HUES48 (cell line): Measurements from ENCODE around the gene CRNN.

Experiments used
- H3K27ac ChIP-seq: one replicate; pipeline ENCODE4 v1.7.0; 2013; ENCODE audit warnings: low read depth, low read length, inconsistent platforms
- H3K27me3 ChIP-seq: 2 replicates; pipeline ENCODE4 v1.6.1; 2013; ENCODE audit warnings: mild to moderate bottlenecking, low read length; ENCODE audit not compliant: control insufficient read depth, insufficient read depth
- H3K36me3 ChIP-seq: 2 replicates; pipeline ENCODE4 v1.6.1; 2013; ENCODE audit warnings: low read length; ENCODE audit not compliant: control insufficient read depth, insufficient read depth
- H3K4me1 ChIP-seq: 2 replicates; pipeline ENCODE4 v1.6.1; 2013; ENCODE audit warnings: mild to moderate bottlenecking, low read length; ENCODE audit not compliant: control insufficient read depth, insufficient read depth
- H3K4me3 ChIP-seq: 2 replicates; pipeline ENCODE4 v1.5.1; 2013; ENCODE audit warnings: mild to moderate bottlenecking, low read depth, low read length
- H3K9ac ChIP-seq: 2 replicates; pipeline ENCODE4 v1.6.1; 2013; ENCODE audit warnings: mild to moderate bottlenecking, low read depth, low read length, moderate library complexity
- H3K9me3 ChIP-seq: 2 replicates; pipeline ENCODE4 v1.6.1; 2013; ENCODE audit warnings: low read length; ENCODE audit not compliant: control insufficient read depth, insufficient read depth

CRNN gene

GRCh38 chr1:152413909-152414308 is at the start of gene CRNN:
Gene CRNN, minus strand, starts transcription at chr1:152414263. Its CDS starts 2,030 bp downstream, at chr1:152412233.
- Histone ChIP-seq H3K36me3 (no peaks in the 10 kb centered on the region), H3K9me3 (peaks cover 92% of the 10 kb centered on the region), H3K9ac (no peak within 1 kb of the TSS), H3K4me1 (no peaks in the 10 kb centered on the region), H3K4me3 (no peak within 1 kb of the TSS), H3K27me3 (no peaks in the 10 kb centered on the region), H3K27ac (no peak within 1 kb of the TSS)

- H3K4me3 ChIP-seq = no peak overlapping the region
- H3K36me3 ChIP-seq = no peaks in the 10 kb centered on the region
- no peaks in the 10 kb centered on the region for H3K4me1 ChIP-seq
- H3K9me3 ChIP-seq = peaks cover 47% of the 10 kb centered on the region
- H3K27ac ChIP-seq = no peak overlapping the region
- no peak overlapping the region for H3K9ac ChIP-seq
- H3K27me3 ChIP-seq = no peaks in the 10 kb centered on the region
Measured at GRCh38 chr1:152462636-152463035, 48.6 kb upstream of the CRNN start.

- Histone ChIP-seq H3K9me3 (peaks cover 47% of the 10 kb centered on the region), H3K4me1 (no peaks in the 10 kb centered on the region), H3K9ac (no peak overlapping the region), H3K27me3 (no peaks in the 10 kb centered on the region), H3K4me3 (no peak overlapping the region), H3K36me3 (no peaks in the 10 kb centered on the region), H3K27ac (no peak overlapping the region)
Measured at GRCh38 chr1:152461544-152461943, 47.5 kb upstream of the CRNN start.

- Histone ChIP-seq H3K27ac (no peak overlapping the region), H3K9me3 (peaks cover 39% of the 10 kb centered on the region; the same call in 1 of the 2 replicates), H3K4me3 (no peak overlapping the region), H3K27me3 (no peaks in the 10 kb centered on the region), H3K4me1 (no peaks in the 10 kb centered on the region), H3K36me3 (no peaks in the 10 kb centered on the region), H3K9ac (no peak overlapping the region)
Measured at GRCh38 chr1:152460529-152460899, 46.5 kb upstream of the CRNN start.

DNA sequence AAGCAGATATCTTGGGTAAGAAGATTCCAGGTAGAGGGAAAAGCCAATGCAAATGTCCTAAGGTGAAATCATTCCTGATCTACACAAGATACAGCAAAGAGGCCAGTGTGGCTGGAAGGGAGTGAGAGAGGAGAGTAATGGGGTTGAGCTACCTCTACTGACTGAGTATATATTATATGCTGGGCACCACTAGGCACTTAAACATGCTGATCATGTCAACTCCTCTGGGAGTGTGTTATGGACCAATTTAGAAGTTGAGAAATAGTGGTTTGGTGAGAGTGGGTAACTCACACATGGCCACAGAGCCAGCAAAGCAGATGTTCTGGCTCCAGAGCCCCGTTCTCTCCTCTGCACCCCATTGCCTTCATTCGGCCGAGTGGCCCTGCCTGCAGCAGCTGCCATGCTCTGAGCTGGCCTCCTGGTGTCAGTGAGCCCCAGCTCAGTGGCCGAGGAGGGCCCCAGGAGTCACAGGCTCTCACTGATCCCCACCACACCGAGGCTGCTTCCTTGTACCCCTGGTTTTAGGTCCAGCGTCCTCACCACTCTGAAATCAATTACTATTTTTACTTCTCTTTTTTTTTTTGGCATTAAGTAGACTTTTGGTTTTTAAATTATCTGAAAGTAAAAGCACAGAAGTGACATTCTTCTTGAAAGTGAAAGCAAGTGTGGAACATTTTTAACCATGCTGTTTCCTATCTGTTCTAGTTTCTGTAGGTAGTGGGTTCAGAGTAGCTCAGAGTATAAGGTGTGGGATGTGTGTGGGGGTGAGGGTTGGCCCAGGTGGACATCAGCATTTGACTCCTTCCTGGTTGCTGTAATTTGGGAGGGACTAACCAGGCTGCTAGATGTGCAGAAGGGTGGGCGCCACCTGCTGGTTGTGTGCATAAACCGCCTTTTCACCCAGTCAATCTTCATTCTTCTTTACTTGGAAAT is 45.8 kb upstream of the CRNN start:
- Histone ChIP-seq H3K4me3 (no peak overlapping the region), H3K36me3 (no peaks in the 10 kb centered on the region), H3K9ac (no peak overlapping the region), H3K27ac (no peak overlapping the region), H3K4me1 (no peaks in the 10 kb centered on the region), H3K9me3 (peaks cover 37% of the 10 kb centered on the region), H3K27me3 (no peaks in the 10 kb centered on the region)

- H3K9ac ChIP-seq = no peak overlapping the region
- no peak overlapping the region for H3K4me3 ChIP-seq
- H3K27ac ChIP-seq = no peak overlapping the region
- peaks cover 41% of the 10 kb centered on the region for H3K9me3 ChIP-seq
- no peaks in the 10 kb centered on the region for H3K4me1 ChIP-seq
- no peaks in the 10 kb centered on the region for H3K36me3 ChIP-seq
- no peaks in the 10 kb centered on the region for H3K27me3 ChIP-seq
Measured at GRCh38 chr1:152458384-152459185, 44.5 kb upstream of the CRNN start.

GRCh38 chr1:152457561-152457960 is 43.5 kb upstream of the CRNN start:
- Histone ChIP-seq H3K4me3 (no peak overlapping the region), H3K4me1 (no peaks in the 10 kb centered on the region), H3K27me3 (no peaks in the 10 kb centered on the region), H3K9me3 (peaks cover 43% of the 10 kb centered on the region), H3K27ac (no peak overlapping the region), H3K36me3 (no peaks in the 10 kb centered on the region), H3K9ac (no peak overlapping the region)

DNA sequence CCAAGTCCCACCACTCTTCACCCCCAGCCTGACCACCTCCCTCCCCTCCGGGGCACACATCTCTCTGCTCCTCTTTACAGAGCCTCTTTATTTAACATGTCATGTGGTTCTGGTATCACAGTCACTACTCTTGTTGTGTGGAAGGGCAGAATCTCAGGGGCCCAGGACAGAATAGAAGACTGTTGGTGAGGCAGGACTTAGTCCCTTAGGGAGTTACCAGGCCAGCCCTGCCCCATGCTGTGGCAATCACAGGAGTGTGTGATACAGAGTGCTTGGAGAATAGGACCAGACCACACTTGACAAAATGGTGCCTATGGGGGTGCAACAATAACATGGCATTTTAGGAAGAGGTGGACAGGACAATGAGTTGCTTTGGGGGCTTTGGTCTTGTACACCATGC is 43.0 kb upstream of the CRNN start:
- H3K27ac ChIP-seq = no peak overlapping the region
- no peaks in the 10 kb centered on the region for H3K4me1 ChIP-seq
- H3K4me3 ChIP-seq = no peak overlapping the region
- no peak overlapping the region for H3K9ac ChIP-seq
- no peaks in the 10 kb centered on the region for H3K27me3 ChIP-seq
- H3K36me3 ChIP-seq = no peaks in the 10 kb centered on the region
- peaks cover 46% of the 10 kb centered on the region for H3K9me3 ChIP-seq

- no peak overlapping the region for H3K9ac ChIP-seq
- no peak overlapping the region for H3K4me3 ChIP-seq
- H3K4me1 ChIP-seq = no peaks in the 10 kb centered on the region
- no peak overlapping the region for H3K27ac ChIP-seq
- peaks cover 72% of the 10 kb centered on the region for H3K9me3 ChIP-seq
- no peaks in the 10 kb centered on the region for H3K36me3 ChIP-seq
- no peaks in the 10 kb centered on the region for H3K27me3 ChIP-seq
Measured at GRCh38 chr1:152451254-152451653, 37.2 kb upstream of the CRNN start.

- H3K4me1 ChIP-seq = no peaks in the 10 kb centered on the region
- H3K9ac ChIP-seq = no peak overlapping the region
- peaks cover 83% of the 10 kb centered on the region for H3K9me3 ChIP-seq
- no peaks in the 10 kb centered on the region for H3K36me3 ChIP-seq
- no peak overlapping the region for H3K27ac ChIP-seq
- no peak overlapping the region; the same call in 1 of the 2 replicates for H3K4me3 ChIP-seq
- no peaks in the 10 kb centered on the region for H3K27me3 ChIP-seq
Measured at GRCh38 chr1:152449661-152450060, 35.6 kb upstream of the CRNN start.

DNA sequence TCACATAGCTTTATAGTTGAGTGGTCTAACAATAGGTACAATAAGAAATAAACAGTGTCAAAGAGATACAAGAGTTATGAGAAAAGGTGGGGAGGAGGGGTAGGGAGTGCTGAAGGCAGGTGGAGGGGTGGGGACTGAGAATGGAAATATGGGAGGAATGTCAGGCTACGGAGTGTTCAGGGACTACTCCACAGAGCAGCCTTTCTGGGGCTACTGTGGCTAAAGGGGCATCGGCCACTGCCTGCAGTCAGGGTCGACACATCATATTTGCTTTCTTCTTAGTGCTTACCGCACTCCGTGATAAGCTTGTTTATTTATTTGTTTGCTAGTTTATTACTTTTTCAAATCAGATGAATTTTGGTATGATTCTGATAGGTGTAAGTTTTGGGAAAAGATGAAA is 34.4 kb upstream of the CRNN start:
- no peak overlapping the region for H3K9ac ChIP-seq
- H3K27ac ChIP-seq = no peak overlapping the region
- H3K9me3 ChIP-seq = peaks cover 88% of the 10 kb centered on the region
- H3K27me3 ChIP-seq = no peaks in the 10 kb centered on the region
- H3K36me3 ChIP-seq = no peaks in the 10 kb centered on the region
- H3K4me1 ChIP-seq = no peaks in the 10 kb centered on the region
- no peak overlapping the region for H3K4me3 ChIP-seq
